ENCODE measurements around the gene EVC2.

Gene EVC2

GRCh38 chr4:5664778-5665177 is 43.6 kb downstream of the EVC2 start:
- FAIRE-seq: no peak

- FAIRE-seq: no peak
Measured at GRCh38 chr4:5662555-5662954, 45.8 kb downstream of the EVC2 start.

- FAIRE-seq: no peak
Measured at GRCh38 chr4:5661237-5661636, 47.1 kb downstream of the EVC2 start.

GRCh38 chr4:5660185-5660584 is 48.2 kb downstream of the EVC2 start:
- FAIRE-seq: no peak

- FAIRE-seq: no peak
Measured at GRCh38 chr4:5658974-5659373, 49.4 kb downstream of the EVC2 start.

- no peak for FAIRE-seq
Measured at GRCh38 chr4:5656415-5656814, 51.9 kb downstream of the EVC2 start.

- no peak for FAIRE-seq
Measured at GRCh38 chr4:5654791-5655190, 53.6 kb downstream of the EVC2 start.

- FAIRE-seq: no peak
Measured at GRCh38 chr4:5651089-5651488, 57.3 kb downstream of the EVC2 start.

GRCh38 chr4:5650040-5650439 is 58.3 kb downstream of the EVC2 start:
- FAIRE-seq: no peak

GRCh38 chr4:5647351-5647750 is 61.0 kb downstream of the EVC2 start:
- no peak for FAIRE-seq

GRCh38 chr4:5640096-5640495 is 68.3 kb downstream of the EVC2 start:
- FAIRE-seq: no peak

GRCh38 chr4:5639556-5639955 is 68.8 kb downstream of the EVC2 start:
- no peak for FAIRE-seq

GRCh38 chr4:5638976-5639375 is 69.4 kb downstream of the EVC2 start:
- no peak for FAIRE-seq

GRCh38 chr4:5638316-5638715 is 70.0 kb downstream of the EVC2 start:
- FAIRE-seq: no peak

GRCh38 chr4:5636766-5637670 is 71.3 kb downstream of the EVC2 start:
- no peak for FAIRE-seq

- FAIRE-seq: no peak
Measured at GRCh38 chr4:5635826-5636195, 72.5 kb downstream of the EVC2 start.

GRCh38 chr4:5632571-5632970 is 75.8 kb downstream of the EVC2 start:
- FAIRE-seq: no peak

GRCh38 chr4:5632066-5632440 is 76.3 kb downstream of the EVC2 start:
- no peak for FAIRE-seq

GRCh38 chr4:5631352-5632065 is 76.8 kb downstream of the EVC2 start:
- no peak for FAIRE-seq

- no peak for FAIRE-seq
Measured at GRCh38 chr4:5630762-5631161, 77.6 kb downstream of the EVC2 start.

- FAIRE-seq: no peak
Measured at GRCh38 chr4:5629542-5629941, 78.8 kb downstream of the EVC2 start.

GRCh38 chr4:5626913-5627312 is 81.4 kb downstream of the EVC2 start:
- FAIRE-seq: no peak

GRCh38 chr4:5622596-5622995 is 85.8 kb downstream of the EVC2 start:
- FAIRE-seq: no peak

- FAIRE-seq: no peak
Measured at GRCh38 chr4:5619913-5620625, 88.3 kb downstream of the EVC2 start.
